Esophagus (tissue), 2 donors: Measurements from ENCODE around the gene CSRNP3. TPM values are rescaled to one million over a fixed set of nuclear protein-coding genes. Genes with fewer than 3 reads are reported as not detected.

ENCODE experiments used
- polyA plus RNA-seq, 2 donors: library from polyadenylated mRNA; stranded (reverse); fragments of 200-250 nt; gene quantifications; one replicate each; pipeline ENCODE4 v1.2.3, GENCODE V29; 2013
- donor health status: healthy with polysubstance abuse.
- donor health status: Bipolar disorder and iron deficiency.

The CSRNP3 gene
- polyA plus RNA-seq, 2 donors = 0.38 to 0.55 TPM

Other genes with a start within 250 kb of the CSRNP3 start
- gene SCN2A, start 230.3 kb upstream of the CSRNP3 start, polyA plus RNA-seq = under 1 TPM; 0.01 to 0.02 TPM